Left ventricle myocardium superior (tissue), 1 donor: ENCODE measurements around the gene MKRN1. TPM values are rescaled to one million over a fixed set of nuclear protein-coding genes. Genes with fewer than 3 reads are reported as not detected.

Experiments used
- total RNA-seq: library from RNA; stranded (reverse); fragmentation: NEBNext Ultra II Directional; extraction: Animal tissue kit (Norgen Biotek cat#: 25700); gene quantifications from one replicate; pipeline ENCODE4 v1.2.1, GENCODE V29; 2021
- donor health status: DM: no; HTN: yes; CAD: no; lungs with severe emphysema.

The MKRN1 gene
- total RNA-seq, 1 donor from 2014 or later, result 118 TPM

Other genes starting within 250 kb of the MKRN1 start
- gene SLC37A3, start 81.0 kb downstream of the MKRN1 start, total RNA-seq, result 11.9 TPM
- not detected for gene RAB19, start 75.4 kb downstream of the MKRN1 start, total RNA-seq
- gene DENND2A, start 161.3 kb upstream of the MKRN1 start, total RNA-seq, result 14.4 TPM
- gene ADCK2, start 193.4 kb upstream of the MKRN1 start, total RNA-seq, result 10.0 TPM
- 726 TPM for gene NDUFB2, start 217.2 kb upstream of the MKRN1 start, total RNA-seq